ENCODE results near the gene PIK3R5.
"Not testable (repeated sequence)": the region's sequence is repeated elsewhere in the genome, so short reads cannot be mapped to it uniquely, and the experiment has no call there.

The PIK3R5 gene

DNA sequence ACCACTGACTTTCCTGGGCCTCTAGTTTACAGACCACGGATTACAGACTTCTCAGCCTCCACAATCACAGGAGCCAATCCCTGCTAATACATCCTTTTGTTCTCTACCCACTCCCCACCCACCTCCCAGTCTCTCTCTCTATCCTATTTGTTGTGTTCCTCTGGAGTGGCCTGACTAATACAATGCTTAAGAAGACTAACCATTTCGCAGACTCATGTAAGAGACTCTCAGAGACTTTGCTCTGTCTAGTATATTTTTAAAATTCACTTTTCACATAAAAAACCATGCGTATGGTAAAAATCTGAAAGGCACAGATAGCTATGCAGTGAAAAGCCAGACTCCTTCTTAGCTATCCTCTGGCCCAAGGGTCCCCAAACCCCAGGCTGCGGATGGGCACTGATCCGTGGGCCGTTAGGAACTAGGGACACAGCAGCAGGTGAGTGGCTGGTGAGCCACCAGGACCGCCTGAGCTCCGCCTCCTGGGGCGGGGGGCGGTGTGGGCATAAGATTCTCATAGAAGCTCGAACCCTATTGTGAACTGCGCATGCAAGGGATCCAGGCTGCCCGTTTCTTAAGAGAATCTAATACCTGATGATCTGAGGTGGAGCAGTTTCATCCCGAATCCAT, 105.6 kb downstream of the PIK3R5 start:
- DNase-seq (ENCODE audit: low read depth in 1 of 2, low spot score in 1 of 2): no peak

DNA sequence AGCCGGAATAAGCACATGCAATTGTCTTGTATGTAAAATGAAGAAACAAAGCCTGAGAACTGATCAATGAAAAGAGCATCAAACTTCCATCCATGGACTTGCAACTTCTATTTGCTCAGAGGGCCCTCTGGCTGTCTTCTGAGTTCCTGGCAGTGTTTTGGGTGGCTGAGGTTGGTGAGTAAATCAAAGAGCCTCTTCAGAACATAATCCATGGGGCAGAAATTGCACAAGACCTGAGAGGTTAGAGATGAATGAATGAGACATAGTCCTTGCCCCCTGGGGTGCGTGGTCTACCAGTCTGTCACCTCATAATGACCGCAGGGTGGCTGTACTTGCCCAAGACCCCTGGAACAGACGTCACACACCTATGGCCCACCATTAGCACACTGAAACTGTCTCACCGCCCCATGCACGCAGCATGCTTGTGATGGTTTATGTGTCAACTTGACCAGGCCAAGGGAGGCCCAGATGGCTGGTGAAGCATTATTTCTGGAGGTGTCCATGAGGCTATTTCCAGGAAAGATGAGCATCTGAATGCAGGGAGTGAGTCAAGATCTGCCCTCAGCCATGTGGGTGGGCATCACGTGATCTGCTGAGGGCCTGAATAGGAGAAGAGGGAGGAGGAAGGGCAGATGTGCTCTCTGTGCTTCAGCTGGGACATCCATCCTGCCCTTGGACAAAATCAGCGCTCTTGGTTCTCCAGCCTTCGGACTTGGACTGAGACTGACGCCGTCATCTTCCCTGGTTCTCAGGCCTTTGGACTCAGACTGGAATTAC, 106.3 kb downstream of the PIK3R5 start:
- DNase-seq (ENCODE audit: low read depth in 1 of 2, low spot score in 1 of 2): no peak

DNA sequence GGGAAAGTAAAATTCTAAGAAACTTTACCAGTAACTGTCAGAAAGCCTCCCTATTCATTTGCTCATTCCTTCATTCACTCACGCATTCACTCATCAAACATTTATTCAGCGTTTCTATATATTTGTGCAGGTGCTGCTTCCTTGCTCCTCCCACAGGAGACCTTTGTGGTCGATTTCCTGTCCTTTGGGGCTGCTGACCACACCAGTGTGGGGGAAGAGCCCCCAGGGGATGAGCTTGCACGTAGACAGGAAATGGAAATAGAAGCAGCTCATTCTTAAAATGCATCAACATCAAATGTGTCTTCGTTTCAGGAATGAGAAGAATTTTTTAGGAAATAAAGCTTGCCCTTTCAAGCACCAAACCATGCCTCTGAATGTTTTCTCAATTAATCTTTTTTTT, 107.6 kb downstream of the PIK3R5 start:
- no peak for DNase-seq (ENCODE audit: low read depth in 1 of 2, low spot score in 1 of 2)

DNA sequence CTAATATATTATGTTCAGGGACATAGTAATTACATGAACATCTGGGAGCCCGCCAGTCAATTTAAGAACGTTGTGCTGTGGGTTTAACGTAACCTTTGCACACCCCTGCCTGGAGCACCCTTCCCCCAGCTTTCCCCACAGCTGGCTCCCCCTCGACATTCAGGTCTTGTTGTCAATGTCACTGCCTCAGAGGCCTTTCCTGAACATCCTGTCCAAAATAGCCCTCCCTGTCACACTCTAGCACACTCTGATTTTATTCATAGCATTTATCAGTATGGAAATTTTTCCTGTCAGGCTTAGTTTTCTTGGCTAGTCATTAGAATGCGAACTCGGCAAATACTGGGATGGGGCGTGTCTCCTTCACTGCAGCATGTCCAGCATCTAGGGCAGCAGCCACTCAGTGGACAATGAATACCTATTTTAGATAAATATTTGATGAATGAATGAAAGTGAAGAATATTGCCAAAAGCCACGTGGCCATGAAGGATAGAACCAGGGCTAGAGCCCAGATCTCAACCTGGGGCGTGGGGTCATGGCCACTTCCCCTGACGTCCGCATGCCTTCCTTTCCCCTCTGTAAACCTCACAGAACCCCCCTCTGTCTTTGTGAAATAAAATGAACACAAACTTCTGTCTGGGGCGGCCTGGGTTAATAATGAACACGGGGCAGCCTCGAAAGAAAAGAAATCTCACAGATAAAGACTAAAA, 108.5 kb downstream of the PIK3R5 start:
- no peak for DNase-seq (ENCODE audit: low read depth in 1 of 2, low spot score in 1 of 2)

DNA sequence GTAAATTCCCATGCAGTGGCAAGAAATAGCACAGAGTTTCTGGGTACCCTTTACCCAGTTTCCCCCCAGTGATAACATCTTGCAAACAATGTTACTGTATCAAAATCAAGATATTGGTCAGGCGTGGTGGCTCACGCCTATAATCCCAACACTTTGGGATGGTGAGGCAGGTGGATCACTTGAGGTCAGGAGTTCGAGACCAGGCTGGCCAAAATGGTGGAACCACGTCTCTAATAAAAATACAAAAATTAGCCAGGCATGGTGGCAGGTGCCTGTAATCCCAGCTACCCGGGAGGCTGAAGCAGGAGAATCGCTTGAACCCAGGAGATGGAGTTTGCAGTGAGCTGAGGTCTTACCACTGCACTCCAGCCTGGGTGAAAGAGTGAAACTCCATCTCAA, 109.3 kb downstream of the PIK3R5 start:
- DNase-seq (ENCODE audit: low read depth in 1 of 2, low spot score in 1 of 2): not testable (repeated sequence)

DNA sequence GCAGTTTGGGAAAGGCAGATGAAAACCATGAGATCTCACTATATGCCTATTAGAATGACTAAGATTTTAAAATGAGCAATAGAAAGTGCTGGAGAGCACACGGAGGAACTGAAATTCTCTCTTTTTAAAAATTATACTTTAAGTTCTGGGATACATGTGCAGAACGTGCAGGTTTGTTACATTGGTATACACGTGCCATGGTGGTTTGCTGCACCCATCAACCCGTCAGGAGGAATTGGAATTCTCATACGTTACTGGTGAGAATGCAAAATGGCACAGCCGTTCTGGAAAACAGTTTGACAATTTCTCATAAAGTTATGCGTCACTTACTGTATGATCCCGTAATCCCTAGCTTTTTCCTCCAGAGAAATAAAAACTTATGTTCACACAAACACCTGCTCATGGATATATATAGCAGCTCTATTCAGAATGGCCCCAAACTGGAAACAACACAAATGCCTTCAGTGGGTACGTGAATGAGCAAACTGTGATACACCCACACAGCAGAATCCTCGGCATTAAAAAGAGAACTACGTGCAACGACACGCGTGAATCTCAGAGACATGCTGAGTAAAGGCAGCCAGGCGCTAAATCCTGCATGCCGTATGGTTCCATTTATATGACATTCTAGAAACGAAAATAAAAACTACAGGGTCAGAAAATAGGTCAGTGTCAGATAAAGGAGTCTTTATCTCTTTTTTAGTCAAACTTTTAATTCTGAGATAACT, 109.9 kb downstream of the PIK3R5 start:
- DNase-seq (ENCODE audit: low read depth in 1 of 2, low spot score in 1 of 2): no peak

DNA sequence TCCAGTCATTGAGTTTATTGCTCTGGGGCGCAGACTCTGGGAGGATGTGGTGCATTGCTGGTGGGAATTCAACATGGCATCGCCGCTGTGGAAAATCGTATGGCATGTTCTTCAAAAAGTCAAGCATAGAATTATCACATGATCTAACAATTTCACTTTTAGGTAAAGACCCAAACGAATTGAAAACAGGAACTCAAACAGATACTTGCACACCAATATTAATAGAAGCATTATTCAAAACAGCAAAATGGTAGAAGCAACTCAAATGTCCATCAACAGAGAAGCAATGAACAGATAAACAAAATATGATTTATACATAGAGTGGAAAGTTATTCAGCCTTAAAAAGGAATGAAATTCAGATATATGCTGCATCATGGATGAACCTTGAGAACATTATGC, 113.9 kb downstream of the PIK3R5 start:
- DNase-seq (ENCODE audit: low read depth in 1 of 2, low spot score in 1 of 2): no peak

DNA sequence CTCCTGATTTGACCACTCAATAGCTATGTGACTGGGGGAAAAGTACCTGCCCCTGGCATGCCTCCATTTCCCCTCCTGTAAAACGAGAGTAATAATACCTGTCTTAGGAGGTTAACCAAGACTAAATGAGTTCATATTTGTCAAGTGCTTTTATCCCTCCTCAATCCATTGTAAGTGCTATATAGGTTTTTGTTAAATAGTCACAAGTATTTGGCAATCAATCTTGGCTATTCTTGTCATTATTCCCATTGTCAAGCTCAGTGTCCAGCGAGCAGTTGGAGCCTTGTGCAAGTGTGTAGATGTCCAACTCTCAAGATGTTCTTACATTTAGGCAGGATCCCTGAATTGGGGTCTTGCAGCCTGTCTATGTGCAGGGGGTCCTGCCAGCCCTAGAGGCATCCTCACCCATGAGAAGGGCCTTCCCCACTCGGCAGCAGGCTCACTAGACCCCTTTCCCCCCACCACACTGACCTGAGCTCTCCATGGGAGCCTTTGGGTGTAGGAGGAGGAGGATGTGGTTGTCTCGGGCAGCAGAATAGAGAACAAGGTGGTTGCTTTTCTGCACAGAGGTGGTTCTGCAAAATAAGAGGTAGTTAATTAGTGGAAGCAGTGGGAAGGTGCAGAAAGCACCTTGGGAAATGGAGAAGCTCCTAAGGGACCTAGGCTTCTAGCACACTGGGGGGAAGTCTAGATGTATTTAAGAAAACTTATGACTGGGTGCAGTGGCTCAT, 116.0 kb downstream of the PIK3R5 start:
- no peak for DNase-seq (ENCODE audit: low read depth in 1 of 2, low spot score in 1 of 2)

DNA sequence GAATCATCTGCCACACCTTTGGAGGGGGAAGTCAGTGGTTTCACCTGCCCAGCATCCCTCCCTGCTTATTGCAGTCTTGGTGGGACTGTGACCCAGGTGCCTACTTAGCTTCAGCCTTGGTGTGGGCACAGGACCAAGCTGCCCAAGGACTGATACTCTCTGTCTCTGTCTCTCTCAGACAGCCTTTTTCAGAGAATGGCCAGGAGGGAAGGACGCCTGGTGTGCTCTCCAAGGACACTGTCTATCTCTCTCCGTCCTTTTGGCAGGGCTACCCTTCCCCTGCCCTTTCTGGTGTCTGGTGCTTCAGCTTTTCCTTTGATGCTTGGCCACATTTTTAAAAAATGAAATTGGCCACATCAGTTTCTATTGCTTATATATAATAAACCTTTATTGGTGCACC, 117.6 kb downstream of the PIK3R5 start:
- no peak for DNase-seq (ENCODE audit: low read depth in 1 of 2, low spot score in 1 of 2)

DNA sequence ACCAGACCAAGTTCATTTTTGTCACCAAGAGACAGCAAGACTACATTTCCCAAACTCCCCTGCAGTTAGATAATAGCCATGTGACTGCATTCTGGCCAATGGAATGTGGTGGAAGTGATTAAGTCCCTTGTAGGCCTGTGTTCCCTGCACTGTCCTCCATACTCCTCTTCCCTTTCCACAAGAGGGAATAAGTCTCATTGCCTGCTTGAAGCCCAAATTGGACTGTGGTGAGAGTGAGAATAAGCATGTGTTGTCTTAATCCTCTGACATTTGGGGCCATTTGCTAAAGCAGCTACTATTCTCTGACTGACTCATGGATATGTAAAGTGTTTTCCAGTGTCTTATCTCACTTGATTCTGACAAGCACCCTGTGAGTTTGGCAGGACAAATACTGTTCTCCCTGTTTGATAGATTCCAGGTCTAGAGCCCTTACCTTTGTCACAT, 118.7 kb downstream of the PIK3R5 start:
- DNase-seq (ENCODE audit: low read depth in 1 of 2, low spot score in 1 of 2): no peak

DNA sequence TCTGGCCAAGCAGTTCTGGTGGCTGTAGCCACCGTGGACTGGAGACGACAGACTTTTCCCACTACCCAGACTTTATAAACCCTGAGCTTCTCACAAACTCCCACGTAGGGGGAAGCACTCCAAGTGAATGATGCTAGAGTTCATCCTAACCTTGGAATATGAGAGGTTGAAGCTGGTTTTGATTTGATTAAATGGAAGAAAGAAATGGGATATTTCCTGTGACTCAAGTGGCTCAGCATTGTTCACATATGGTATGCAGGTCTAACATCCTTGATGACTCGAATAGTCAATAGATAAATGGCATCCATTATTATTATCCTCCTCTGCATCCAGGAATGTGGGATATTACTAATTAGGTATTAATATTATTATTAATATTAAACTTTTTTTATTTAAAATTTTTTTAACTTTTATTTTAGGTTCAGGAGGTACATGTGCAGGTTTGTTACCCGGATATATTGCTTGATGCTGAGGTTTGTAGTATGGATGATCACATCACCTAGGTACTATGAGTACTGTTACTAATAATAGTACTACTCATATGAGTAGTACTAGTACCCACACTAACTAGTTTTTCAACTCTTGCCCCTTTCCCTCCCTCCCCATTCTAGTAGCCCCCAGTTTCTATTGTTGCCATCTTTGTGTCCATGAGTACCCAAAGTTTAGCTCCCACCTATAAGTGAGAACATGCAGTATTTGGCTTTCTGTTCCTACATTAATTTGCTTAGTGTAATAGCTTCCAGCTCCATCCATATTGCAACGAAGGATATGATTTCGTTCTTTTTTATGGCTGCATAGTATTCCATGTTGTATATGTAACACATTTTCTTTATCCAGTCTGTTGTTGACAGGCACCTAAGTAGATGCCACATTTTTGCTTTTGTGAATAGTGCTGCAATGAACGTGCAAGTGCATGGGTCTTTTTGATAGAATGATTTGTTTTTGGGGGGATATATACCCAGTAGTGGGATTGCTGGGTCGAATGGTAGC, 121.0 kb downstream of the PIK3R5 start:
- DNase-seq (ENCODE audit: low read depth in 1 of 2, low spot score in 1 of 2): no peak

DNA sequence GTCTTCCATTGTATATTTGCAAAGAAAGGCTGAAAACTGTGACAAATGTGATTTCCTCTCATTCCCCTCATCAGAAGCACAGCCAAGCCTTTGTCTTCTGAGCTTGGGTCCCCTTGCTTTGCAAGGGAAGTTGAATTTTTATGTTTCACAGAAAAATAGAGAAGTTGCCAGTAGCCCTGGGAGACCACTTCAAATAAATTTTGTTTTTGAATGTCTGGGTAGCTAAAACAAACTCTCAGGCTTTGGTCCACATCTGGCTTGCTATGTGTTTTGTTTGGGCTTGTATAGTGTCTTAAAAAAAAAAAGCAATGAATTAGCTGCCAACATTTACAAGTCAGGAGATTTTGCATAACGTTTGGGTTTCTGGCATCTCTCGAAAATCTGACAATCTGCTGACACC, 122.2 kb downstream of the PIK3R5 start:
- no peak for DNase-seq (ENCODE audit: low read depth in 1 of 2, low spot score in 1 of 2)

DNA sequence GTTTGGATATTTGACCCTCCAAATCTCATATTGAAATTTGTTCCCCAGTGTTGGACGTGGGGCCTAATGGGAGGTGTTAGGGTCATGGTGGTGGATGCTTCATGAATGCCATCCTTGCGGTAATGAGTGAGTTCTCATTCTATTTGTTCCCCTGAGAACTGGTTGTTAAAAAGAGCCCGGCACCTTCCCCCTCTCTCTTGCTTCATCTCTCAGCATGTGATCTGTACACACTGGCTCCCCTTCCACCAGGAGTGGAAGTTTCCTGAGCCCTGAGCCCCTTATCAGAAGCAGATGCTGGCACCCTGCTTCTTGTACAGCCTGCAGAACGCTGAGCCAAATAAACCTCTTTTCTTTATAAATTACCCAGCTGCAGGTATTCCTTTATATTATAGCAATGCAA, 123.7 kb downstream of the PIK3R5 start:
- DNase-seq (ENCODE audit: low read depth in 1 of 2, low spot score in 1 of 2): no peak

DNA sequence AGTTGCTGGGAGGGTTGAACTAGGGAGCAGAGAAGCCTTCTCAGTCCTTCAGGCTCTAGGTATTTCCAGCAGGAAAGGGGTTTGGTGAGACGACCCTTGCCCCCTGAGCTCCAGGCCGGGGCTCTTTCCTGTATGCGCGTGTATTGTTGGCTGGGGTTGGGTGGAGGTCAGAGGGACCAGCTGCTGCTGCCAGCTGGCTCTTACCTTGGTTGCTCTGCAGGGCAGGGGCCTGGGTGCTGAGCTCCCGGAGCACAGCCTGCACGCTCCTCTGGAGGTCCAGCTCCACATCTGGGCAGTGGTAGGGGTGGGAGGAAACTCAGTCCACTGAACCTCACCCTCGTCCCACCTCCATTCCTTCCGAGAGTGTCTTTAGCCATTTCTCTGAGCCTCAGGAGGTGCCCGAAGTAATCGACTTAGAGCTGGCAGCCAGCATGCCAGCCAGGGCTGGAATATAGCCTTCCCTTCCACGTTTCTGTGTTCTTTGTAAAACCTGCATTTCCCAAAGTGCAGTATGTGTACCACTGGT, 126.0 kb downstream of the PIK3R5 start:
- DNase-seq (ENCODE audit: low read depth in 1 of 2, low spot score in 1 of 2): no peak

DNA sequence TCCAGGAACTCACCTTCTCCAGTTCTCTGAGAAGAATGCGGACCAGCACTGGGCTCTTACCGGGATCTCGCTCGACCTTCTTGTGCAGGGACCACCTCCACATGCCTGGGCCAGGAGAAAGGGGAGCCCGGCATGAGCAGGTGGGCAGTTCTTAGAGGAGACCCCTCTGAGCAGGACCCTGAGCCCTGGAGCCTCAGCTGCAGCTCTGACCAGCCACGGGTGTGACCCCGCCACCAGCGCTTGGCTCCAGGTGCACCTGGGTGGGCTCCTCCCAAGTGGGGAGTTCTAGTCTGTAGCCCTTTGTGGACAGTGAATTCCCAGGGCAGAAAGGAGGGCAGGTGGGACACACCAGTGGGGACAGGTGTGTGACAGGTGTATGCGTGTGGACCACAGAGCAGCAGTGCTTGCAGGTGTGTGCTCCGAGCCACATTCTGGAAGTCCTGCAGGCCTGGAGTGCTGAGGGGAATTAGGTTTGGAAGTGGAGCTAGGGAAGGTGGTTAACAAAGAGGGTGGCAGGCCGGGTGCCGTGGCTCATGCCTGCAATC, 126.9 kb downstream of the PIK3R5 start:
- DNase-seq (ENCODE audit: low read depth in 1 of 2, low spot score in 1 of 2): no peak

DNA sequence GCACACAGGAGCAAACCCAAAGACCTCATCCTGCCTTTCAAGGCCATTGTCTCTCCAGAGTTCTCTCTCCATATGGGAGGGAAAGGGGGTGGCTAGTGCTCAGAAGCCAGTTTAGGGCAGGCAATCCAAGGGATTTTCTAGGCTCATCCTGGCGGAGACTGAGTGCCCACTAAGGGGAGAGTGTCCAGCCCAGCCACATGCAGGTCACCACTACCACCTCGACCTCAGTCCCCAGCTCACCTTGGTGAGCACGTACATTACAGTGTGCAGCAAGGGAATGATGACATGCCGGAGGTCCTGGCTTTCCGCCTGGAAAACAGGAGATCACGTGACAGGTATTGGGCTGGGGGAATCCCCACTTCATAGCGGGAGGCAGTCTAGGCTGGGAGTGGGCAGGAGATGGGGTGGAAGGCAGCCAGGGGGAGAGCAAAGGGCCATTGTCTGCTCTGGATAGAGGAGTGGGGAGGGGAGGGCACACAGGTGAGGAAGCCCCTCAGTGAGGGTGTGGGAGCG, 127.9 kb downstream of the PIK3R5 start:
- DNase-seq (ENCODE audit: low read depth in 1 of 2, low spot score in 1 of 2): no peak

DNA sequence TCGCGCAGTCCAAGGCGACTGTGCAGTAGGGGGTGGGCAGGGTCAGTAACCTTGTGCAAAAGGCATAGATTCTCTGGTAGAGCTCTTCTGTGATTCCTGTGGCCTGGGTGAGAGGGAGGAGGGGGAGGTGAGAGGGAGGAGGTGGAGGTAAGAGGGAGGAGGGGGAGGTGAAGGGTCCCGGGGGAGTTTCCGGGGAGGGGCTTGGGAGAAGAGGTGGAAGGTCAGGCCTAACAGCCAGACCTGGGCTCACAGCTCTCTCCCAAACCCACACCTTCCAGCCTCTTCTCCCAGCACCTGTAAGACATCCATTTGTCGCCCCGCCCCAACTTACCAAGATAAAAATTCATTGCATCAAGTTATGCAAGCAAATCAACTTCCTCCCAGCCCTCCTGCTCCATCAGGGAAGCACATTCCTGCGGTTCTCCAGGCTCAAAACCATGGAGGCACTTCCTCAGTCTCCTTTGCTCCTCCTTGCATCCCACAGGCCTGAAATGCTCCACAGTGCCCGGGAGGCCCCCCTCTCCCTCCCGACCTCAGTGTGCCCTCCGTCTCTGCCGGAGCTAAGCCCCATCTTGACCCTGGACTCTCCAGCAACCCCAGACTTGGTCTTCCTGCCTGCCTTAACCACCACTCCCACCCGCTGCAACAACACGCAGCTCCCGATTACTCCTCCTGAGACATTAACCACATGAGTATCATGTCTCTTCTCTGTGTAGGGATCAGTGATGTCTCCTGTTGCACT, 128.5 kb downstream of the PIK3R5 start:
- DNase-seq (ENCODE audit: low read depth in 1 of 2, low spot score in 1 of 2): no peak

DNA sequence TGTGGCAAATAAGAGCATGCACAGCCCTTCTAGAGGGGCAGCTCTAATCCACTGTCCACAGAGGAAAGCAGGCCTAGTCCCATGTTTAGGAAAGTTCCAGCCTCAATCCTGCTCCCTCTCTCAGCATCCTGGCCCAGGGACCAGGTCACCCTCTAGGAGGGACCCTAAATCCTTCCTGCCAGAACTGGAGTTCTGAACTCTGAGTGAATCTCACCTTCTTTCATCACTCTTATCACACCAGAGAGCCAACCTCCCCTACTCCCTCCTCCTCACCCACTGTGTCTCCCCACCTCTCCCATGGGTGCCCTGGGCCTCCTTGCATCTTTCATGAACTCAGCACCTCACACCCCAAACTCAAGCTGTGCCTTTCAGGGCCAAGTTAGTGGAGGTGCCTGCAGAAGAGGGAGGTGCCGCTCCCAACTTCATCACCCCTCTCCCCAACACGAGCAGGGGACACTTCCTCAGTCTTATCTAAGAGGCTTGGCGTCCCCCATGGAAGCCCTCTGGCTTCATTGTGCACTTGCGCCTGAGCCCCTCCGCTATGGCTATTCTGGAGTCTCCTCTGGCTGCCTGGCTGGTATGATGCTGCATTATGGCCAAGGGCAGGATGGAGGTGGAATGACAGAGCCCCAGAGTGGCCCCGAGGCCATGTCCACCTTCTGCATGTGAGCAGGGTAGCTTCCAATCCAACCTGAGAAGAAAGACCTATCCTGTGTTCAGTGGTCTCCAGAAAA, 129.7 kb downstream of the PIK3R5 start:
- no peak for DNase-seq (ENCODE audit: low read depth in 1 of 2, low spot score in 1 of 2)

Data from activated CD4-positive, alpha-beta T cell treated with anti-CD3 and anti-CD28 coated beads, Interleukin-2, amount 50 U/mL, for 24 hours (primary cell).